Osteoblast (primary cell): ENCODE measurements around the gene ITPRIPL2. TPM values are rescaled to one million over a fixed set of nuclear protein-coding genes. Genes with fewer than 3 reads are reported as not detected.
A peak's percentile ranks its signal among the peaks of the same experiment; 100 is the strongest.

ENCODE experiments used
- DNase-seq: peaks from one replicate; pipeline ENCODE4 v3.0.0; 2011; ENCODE audit warnings: low spot score, mixed read lengths; ENCODE audit not compliant: insufficient read length; ENCODE audit errors: missing footprints
- H2AFZ ChIP-seq: 2 replicates; pipeline ENCODE4 v1.6.0; 2011; ENCODE audit warnings: mild to moderate bottlenecking, low read length
- H3K27ac ChIP-seq: 2 replicates; pipeline ENCODE4 v1.5.1; 2011; ENCODE audit warnings: mild to moderate bottlenecking, low read depth, low read length, moderate library complexity
- H3K27me3 ChIP-seq: 2 replicates; pipeline ENCODE4 v1.6.0; 2012; ENCODE audit warnings: mild to moderate bottlenecking, control low read depth, inconsistent platforms, low read length, moderate library complexity; ENCODE audit not compliant: insufficient read depth
- H3K36me3 ChIP-seq: 2 replicates; pipeline ENCODE4 v1.5.1; 2011; ENCODE audit warnings: mild to moderate bottlenecking, low read length, control low read depth, moderate library complexity; ENCODE audit not compliant: insufficient read depth
- H3K4me1 ChIP-seq: 2 replicates; pipeline ENCODE4 v1.5.1; 2011; ENCODE audit warnings: mild to moderate bottlenecking, low read length, control low read depth, moderate library complexity; ENCODE audit not compliant: insufficient read depth
- H3K4me2 ChIP-seq: 2 replicates; pipeline ENCODE4 v1.6.0; 2011; ENCODE audit warnings: mild to moderate bottlenecking, low read length; ENCODE audit not compliant: insufficient read depth
- H3K4me3 ChIP-seq: fragments of 200-600 bp; sonication (generic); 3 replicates; pipeline ENCODE4 v1.5.1; 2012; ENCODE audit warnings: mild to moderate bottlenecking, low read length, inconsistent platforms; ENCODE audit not compliant: insufficient read depth
- H3K79me2 ChIP-seq: 2 replicates; pipeline ENCODE4 v1.6.0; 2012; ENCODE audit warnings: mild to moderate bottlenecking, low read length, control low read depth, inconsistent platforms; ENCODE audit not compliant: insufficient read depth
- H3K9me3 ChIP-seq: 2 replicates; pipeline ENCODE4 v1.5.1; 2011; ENCODE audit warnings: low read depth, low read length, control low read depth
- H4K20me1 ChIP-seq: 2 replicates; pipeline ENCODE4 v1.6.0; 2012; ENCODE audit warnings: mild to moderate bottlenecking, low read length, control low read depth; ENCODE audit not compliant: insufficient read depth
- CTCF ChIP-seq: IDR thresholded peaks from 2 replicates; pipeline ENCODE4 v1.5.1; 2011; ENCODE audit warnings: mild to moderate bottlenecking, low read depth, low read length, moderate library complexity; ENCODE audit errors: extremely low read depth
- total RNA-seq: library from RNA; depleted of rRNA; stranded (reverse); fragments of >200 nt; gene quantifications from 2 replicates; pipeline ENCODE4 v1.2.3, GENCODE V29; 2012

ITPRIPL2 gene
- total RNA-seq, 1 donor, result 59.4 TPM

GRCh38 chr16:19089410-19089955 is 24.3 kb upstream of the ITPRIPL2 start:
- Histone ChIP-seq H3K4me2 (no peak overlapping the region), H3K79me2 (no peaks in the 10 kb centered on the region), H3K4me3 (no peak overlapping the region), H3K36me3 (no peaks in the 10 kb centered on the region), H3K9me3 (no peaks in the 10 kb centered on the region), H3K4me1 (peaks cover 24% of the 10 kb centered on the region), H3K27ac (no peak overlapping the region), H3K27me3 (peaks cover 3% of the 10 kb centered on the region), H2AFZ (no peak overlapping the region), H4K20me1 (no peaks in the 10 kb centered on the region)
- DNase-seq, result no peak
- TF ChIP-seq CTCF, result no peak

GRCh38 chr16:19090916-19091315 is 22.8 kb upstream of the ITPRIPL2 start:
- no peak overlapping the region for H2AFZ ChIP-seq

GRCh38 chr16:19092653-19093410 is 20.9 kb upstream of the ITPRIPL2 start:
- H3K27me3 ChIP-seq, result no peaks in the 10 kb centered on the region
- H3K4me3 ChIP-seq, result no peak overlapping the region
- TF ChIP-seq CTCF, result no peak
- no peaks in the 10 kb centered on the region for H4K20me1 ChIP-seq
- no peak overlapping the region for H2AFZ ChIP-seq
- H3K27ac ChIP-seq, result no peak overlapping the region
- H3K36me3 ChIP-seq, result no peaks in the 10 kb centered on the region
- DNase-seq, result no peak
- peaks cover 7% of the 10 kb centered on the region for H3K4me1 ChIP-seq
- H3K79me2 ChIP-seq, result no peaks in the 10 kb centered on the region
- no peaks in the 10 kb centered on the region for H3K9me3 ChIP-seq
- H3K4me2 ChIP-seq, result peak overlapping the region; percentile 12

More at GRCh38 chr16:19090916-19091315, 22.8 kb upstream of the ITPRIPL2 start:
- H3K36me3 ChIP-seq, result no peaks in the 10 kb centered on the region
- peaks cover 18% of the 10 kb centered on the region for H3K4me1 ChIP-seq
- no peaks in the 10 kb centered on the region for H3K79me2 ChIP-seq
- no peaks in the 10 kb centered on the region for H3K9me3 ChIP-seq
- peaks cover 1% of the 10 kb centered on the region for H3K27me3 ChIP-seq
- no peaks in the 10 kb centered on the region for H4K20me1 ChIP-seq
- no peak overlapping the region for H3K27ac ChIP-seq
- no peak for TF ChIP-seq CTCF
- H3K4me2 ChIP-seq, result no peak overlapping the region
- no peak for DNase-seq
- H3K4me3 ChIP-seq, result no peak overlapping the region
